ENCODE results near the gene STPG3. TPM values are rescaled to one million over a fixed set of nuclear protein-coding genes. Genes with fewer than 3 reads are reported as not detected.

The STPG3 gene
- total and polyA plus RNA-seq, 9 of the 15 experiments (the other 6 are each of a cell fraction or from before 2014, with no cell fraction given) = not detected

DNA sequence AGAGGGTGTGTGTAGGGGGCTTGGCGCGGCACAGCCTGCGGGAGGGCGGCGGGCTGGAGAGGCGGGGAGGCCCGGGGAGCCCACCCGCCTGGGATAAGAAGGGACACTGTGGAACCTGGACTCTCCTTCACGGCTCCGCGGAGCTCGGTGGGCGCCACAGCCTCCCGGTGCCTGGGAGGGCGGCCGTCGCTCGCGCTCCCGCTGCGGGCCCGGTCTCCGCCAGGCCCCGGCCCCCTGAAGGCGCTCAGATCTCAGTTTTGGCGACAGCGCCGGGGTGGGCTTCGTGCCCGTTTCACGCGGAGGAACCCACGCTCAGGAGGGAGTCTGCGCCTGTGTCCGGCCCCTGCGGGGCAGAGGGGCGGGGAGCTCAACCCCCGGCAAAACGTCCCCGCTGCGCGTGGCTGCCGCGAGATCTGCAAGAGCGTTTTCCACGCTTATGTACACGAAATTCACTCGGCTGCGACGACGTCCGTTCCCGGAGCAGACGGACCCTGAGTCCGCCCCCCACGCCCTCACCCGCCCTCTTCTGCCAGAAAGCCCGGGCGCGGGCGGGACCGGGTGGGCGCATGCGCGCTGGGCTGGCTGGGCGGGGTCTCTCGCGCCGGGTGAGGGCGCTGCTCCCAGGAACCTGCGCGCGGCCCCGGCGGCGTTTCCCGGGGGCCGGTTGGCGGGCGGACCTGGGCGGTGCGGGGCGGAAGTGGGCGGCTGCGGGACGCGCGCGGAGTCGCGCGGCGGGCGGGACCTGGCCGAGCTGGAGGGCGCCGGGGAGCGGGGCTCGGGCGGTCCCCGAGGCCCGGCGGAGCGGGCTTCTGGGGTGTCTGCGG, 3.8 kb downstream of the STPG3 start, which contains the start of gene NELFB (continued):
- TF ChIP-seq, protein P1, sequence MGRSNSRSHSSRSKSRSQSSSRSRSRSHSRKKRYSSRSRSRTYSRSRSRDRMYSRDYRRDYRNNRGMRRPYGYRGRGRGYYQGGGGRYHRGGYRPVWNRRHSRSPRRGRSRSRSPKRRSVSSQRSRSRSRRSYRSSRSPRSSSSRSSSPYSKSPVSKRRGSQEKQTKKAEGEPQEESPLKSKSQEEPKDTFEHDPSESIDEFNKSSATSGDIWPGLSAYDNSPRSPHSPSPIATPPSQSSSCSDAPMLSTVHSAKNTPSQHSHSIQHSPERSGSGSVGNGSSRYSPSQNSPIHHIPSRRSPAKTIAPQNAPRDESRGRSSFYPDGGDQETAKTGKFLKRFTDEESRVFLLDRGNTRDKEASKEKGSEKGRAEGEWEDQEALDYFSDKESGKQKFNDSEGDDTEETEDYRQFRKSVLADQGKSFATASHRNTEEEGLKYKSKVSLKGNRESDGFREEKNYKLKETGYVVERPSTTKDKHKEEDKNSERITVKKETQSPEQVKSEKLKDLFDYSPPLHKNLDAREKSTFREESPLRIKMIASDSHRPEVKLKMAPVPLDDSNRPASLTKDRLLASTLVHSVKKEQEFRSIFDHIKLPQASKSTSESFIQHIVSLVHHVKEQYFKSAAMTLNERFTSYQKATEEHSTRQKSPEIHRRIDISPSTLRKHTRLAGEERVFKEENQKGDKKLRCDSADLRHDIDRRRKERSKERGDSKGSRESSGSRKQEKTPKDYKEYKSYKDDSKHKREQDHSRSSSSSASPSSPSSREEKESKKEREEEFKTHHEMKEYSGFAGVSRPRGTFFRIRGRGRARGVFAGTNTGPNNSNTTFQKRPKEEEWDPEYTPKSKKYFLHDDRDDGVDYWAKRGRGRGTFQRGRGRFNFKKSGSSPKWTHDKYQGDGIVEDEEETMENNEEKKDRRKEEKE (IDR thresholded peaks at IDR 0.05; ENCODE audit: borderline replicate concordance in 1 of 2, control insufficient read depth in 1 of 2, low read depth in 2 of 2, low read length in 1 of 2) = peak in 1 of 2 experiments; percentile 94; a peak in 2 of 4 replicates
- peak; percentile 36; the same call in 1 of the 2 replicates for TF ChIP-seq ARID1B (IDR thresholded peaks at IDR 0.05)
- TF ChIP-seq, protein P2, sequence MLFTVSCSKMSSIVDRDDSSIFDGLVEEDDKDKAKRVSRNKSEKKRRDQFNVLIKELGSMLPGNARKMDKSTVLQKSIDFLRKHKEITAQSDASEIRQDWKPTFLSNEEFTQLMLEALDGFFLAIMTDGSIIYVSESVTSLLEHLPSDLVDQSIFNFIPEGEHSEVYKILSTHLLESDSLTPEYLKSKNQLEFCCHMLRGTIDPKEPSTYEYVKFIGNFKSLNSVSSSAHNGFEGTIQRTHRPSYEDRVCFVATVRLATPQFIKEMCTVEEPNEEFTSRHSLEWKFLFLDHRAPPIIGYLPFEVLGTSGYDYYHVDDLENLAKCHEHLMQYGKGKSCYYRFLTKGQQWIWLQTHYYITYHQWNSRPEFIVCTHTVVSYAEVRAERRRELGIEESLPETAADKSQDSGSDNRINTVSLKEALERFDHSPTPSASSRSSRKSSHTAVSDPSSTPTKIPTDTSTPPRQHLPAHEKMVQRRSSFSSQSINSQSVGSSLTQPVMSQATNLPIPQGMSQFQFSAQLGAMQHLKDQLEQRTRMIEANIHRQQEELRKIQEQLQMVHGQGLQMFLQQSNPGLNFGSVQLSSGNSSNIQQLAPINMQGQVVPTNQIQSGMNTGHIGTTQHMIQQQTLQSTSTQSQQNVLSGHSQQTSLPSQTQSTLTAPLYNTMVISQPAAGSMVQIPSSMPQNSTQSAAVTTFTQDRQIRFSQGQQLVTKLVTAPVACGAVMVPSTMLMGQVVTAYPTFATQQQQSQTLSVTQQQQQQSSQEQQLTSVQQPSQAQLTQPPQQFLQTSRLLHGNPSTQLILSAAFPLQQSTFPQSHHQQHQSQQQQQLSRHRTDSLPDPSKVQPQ (CRISPR knock-in tag; IDR thresholded peaks at IDR 0.05; ENCODE audit: borderline replicate concordance) = no peak
- peak; percentile 52 for TF ChIP-seq MEIS2 (IDR thresholded peaks at IDR 0.05; ENCODE audit: partially characterized antibody)
- peak; percentile 93 for TF ChIP-seq GABPB1 (CRISPR knock-in tag; IDR thresholded peaks at IDR 0.05)
- peak; percentile 22; the same call in 1 of the 2 replicates for TF ChIP-seq POLR2AphosphoS5 (IDR thresholded peaks at IDR 0.05; ENCODE audit: control insufficient read depth, insufficient read depth, low read depth, low read length)
- TF ChIP-seq GATAD2B (IDR thresholded peaks at IDR 0.05; ENCODE audit: borderline replicate concordance) = peak; percentile 95
- TF ChIP-seq SMAD3 (CRISPR knock-in tag; conservative IDR thresholded peaks at IDR 0.05) = no peak
- TF ChIP-seq ATF7 (IDR thresholded peaks at IDR 0.05) = peak; percentile 17; the same call in 1 of the 2 replicates
- TF ChIP-seq, protein P3, sequence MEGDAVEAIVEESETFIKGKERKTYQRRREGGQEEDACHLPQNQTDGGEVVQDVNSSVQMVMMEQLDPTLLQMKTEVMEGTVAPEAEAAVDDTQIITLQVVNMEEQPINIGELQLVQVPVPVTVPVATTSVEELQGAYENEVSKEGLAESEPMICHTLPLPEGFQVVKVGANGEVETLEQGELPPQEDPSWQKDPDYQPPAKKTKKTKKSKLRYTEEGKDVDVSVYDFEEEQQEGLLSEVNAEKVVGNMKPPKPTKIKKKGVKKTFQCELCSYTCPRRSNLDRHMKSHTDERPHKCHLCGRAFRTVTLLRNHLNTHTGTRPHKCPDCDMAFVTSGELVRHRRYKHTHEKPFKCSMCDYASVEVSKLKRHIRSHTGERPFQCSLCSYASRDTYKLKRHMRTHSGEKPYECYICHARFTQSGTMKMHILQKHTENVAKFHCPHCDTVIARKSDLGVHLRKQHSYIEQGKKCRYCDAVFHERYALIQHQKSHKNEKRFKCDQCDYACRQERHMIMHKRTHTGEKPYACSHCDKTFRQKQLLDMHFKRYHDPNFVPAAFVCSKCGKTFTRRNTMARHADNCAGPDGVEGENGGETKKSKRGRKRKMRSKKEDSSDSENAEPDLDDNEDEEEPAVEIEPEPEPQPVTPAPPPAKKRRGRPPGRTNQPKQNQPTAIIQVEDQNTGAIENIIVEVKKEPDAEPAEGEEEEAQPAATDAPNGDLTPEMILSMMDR (IDR thresholded peaks at IDR 0.05 in 2 of 3, conservative IDR thresholded peaks at IDR 0.05 in 1 of 3; ENCODE audit: insufficient read depth in 2 of 3, low read depth in 1 of 3, low read length in 3 of 3) = 0 out of 6 replicates have a peak, but pooled peaks of 1 of the 3 experiments have one; percentile 7
- TF ChIP-seq CREM (IDR thresholded peaks at IDR 0.05; ENCODE audit: low read depth) = peak; percentile 67
- peak; percentile 75 for TF ChIP-seq HMGN3 (IDR thresholded peaks at IDR 0.05; ENCODE audit: borderline replicate concordance, extremely low read depth, insufficient read length, low read depth, low read length)
- TF ChIP-seq, protein P4, sequence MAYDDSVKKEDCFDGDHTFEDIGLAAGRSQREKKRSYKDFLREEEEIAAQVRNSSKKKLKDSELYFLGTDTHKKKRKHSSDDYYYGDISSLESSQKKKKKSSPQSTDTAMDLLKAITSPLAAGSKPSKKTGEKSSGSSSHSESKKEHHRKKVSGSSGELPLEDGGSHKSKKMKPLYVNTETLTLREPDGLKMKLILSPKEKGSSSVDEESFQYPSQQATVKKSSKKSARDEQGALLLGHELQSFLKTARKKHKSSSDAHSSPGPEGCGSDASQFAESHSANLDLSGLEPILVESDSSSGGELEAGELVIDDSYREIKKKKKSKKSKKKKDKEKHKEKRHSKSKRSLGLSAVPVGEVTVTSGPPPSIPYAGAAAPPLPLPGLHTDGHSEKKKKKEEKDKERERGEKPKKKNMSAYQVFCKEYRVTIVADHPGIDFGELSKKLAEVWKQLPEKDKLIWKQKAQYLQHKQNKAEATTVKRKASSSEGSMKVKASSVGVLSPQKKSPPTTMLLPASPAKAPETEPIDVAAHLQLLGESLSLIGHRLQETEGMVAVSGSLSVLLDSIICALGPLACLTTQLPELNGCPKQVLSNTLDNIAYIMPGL (CRISPR knock-in tag; IDR thresholded peaks at IDR 0.05) = peak; percentile 89
- peak; percentile 85 for TF ChIP-seq NEUROD1 (IDR thresholded peaks at IDR 0.05; ENCODE audit: borderline replicate concordance, low read depth, low read length, partially characterized antibody)
